GM18868 (cell line): Measurements from ENCODE around the gene ZDHHC20.
"Not testable (repeated sequence)": the region's sequence is repeated elsewhere in the genome, so short reads cannot be mapped to it uniquely, and the experiment has no call there.

Source experiments
- ATAC-seq: cut with Tn5 transposase; IDR thresholded peaks from one replicate; pipeline ENCODE4 v1.9.1; 2021; ENCODE audit warnings: mild to moderate bottlenecking, moderate library complexity; ENCODE audit not compliant: unreplicated experiment

The ZDHHC20 gene

GRCh38 chr13:21435687-21436151 lies 23.4 kb downstream of the ZDHHC20 start:
- ATAC-seq, result peak; percentile 95

- no peak for ATAC-seq
Measured at GRCh38 chr13:21435231-21435630, 23.9 kb downstream of the ZDHHC20 start.

GRCh38 chr13:21434588-21434987 lies 24.5 kb downstream of the ZDHHC20 start:
- ATAC-seq, result no peak

GRCh38 chr13:21429211-21429610 lies 29.9 kb downstream of the ZDHHC20 start:
- no peak for ATAC-seq

- no peak for ATAC-seq
Measured at GRCh38 chr13:21427741-21428140, 31.4 kb downstream of the ZDHHC20 start.

GRCh38 chr13:21426238-21426637 lies 32.9 kb downstream of the ZDHHC20 start:
- no peak for ATAC-seq

GRCh38 chr13:21420706-21421105 lies 38.4 kb downstream of the ZDHHC20 start:
- ATAC-seq, result no peak

GRCh38 chr13:21413013-21413412 lies 46.1 kb downstream of the ZDHHC20 start:
- no peak for ATAC-seq

GRCh38 chr13:21410453-21410852 lies 48.6 kb downstream of the ZDHHC20 start:
- not testable (repeated sequence) for ATAC-seq

GRCh38 chr13:21405309-21405708 lies 53.8 kb downstream of the ZDHHC20 start:
- no peak for ATAC-seq

- no peak for ATAC-seq
Measured at GRCh38 chr13:21402586-21403307, 56.4 kb downstream of the ZDHHC20 start.

GRCh38 chr13:21399741-21400140 lies 59.4 kb downstream of the ZDHHC20 start:
- ATAC-seq, result no peak

- no peak for ATAC-seq
Measured at GRCh38 chr13:21395953-21396352, 63.1 kb downstream of the ZDHHC20 start.

- ATAC-seq, result no peak
Measured at GRCh38 chr13:21389124-21389523, 70.0 kb downstream of the ZDHHC20 start.

GRCh38 chr13:21385710-21386109 lies 73.4 kb downstream of the ZDHHC20 start:
- no peak for ATAC-seq

GRCh38 chr13:21383090-21383489 lies 76.0 kb downstream of the ZDHHC20 start:
- ATAC-seq, result no peak

- ATAC-seq, result not testable (repeated sequence)
Measured at GRCh38 chr13:21376998-21377985, 81.8 kb downstream of the ZDHHC20 start.

- ATAC-seq, result no peak
Measured at GRCh38 chr13:21372530-21372929, 86.6 kb downstream of the ZDHHC20 start.

GRCh38 chr13:21371011-21371410 lies 88.1 kb downstream of the ZDHHC20 start:
- no peak for ATAC-seq

GRCh38 chr13:21365574-21365973 lies 93.5 kb downstream of the ZDHHC20 start:
- no peak for ATAC-seq

- no peak for ATAC-seq
Measured at GRCh38 chr13:21364916-21365315, 94.2 kb downstream of the ZDHHC20 start.

GRCh38 chr13:21364357-21364756 lies 94.7 kb downstream of the ZDHHC20 start:
- ATAC-seq, result no peak
